Nucleus accumbens (tissue), 56 donors: ENCODE results near the gene KIF24.
"Not testable (repeated sequence)": the region's sequence is repeated elsewhere in the genome, so short reads cannot be mapped to it uniquely, and the experiment has no call there.

Experiments used
- DNase-seq, 56 donors: peaks; one replicate each; lab custom pipeline; 2025; lab: John Stamatoyannopoulos, UW

The KIF24 gene

DNA sequence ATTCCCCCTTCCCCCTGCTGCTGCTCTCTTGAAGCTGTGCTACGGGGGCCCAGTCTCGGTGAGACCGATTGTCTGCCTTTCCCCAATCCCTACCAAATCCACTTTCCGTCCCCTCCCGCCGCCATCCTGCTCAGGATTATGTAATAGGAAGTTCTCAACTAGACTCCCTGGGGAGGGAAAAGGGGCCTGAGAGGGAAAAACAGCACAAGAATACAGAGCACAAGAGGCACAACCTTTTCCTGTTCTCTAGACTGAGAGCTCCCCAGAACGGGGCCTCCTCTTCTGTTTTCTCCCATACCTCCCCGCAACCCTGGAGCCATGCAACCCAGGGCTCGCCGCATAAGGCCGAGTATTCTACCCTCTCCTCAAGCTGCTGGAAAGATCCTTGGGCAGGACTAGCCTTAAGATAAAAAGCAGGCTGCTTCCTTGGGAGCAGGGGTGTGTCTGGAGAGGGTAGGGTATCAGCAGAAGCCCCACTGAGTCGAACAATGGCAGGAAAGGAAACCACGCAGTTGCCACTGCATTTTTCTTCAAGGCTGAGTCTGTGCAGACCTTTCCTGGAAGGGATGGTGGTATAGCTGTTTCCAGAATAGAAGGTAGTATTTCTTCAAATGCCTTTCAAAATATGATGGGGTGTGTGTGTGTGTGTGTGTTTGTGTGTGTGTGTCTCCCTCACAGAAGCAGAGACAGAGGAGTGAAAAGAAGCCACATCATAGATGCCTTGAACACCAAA lies 34.7 kb upstream of the KIF24 start:
- DNase-seq, result no peak

DNA sequence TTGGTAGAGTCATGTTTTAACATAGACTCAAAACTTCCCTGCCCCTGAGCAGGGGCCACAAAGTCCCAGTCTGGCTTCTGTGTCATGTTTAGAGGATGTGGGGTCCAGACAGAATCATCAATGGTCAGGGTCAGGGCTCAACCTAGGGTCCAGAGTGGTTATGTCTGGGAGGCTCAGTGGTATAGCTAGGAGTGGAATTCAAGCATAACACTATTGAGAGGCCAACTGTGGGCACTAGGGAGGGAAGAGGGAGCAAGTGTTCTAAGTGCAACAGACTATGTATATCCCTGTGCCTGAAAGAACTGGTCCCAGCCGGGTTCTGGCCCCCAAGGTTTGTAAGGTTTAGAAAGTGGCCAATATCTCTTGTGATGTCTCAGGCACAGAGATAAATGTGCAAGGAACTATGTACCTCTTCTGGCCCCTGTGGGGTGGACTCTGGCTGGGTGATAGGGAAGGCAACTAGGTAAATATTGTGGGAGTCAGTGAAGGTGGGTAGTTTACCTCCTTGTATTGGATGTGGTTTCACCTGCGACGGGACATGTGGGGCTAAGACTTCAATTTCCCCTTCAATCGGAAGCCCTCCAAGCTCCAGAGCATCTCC lies 33.6 kb upstream of the KIF24 start:
- no peak for DNase-seq

DNA sequence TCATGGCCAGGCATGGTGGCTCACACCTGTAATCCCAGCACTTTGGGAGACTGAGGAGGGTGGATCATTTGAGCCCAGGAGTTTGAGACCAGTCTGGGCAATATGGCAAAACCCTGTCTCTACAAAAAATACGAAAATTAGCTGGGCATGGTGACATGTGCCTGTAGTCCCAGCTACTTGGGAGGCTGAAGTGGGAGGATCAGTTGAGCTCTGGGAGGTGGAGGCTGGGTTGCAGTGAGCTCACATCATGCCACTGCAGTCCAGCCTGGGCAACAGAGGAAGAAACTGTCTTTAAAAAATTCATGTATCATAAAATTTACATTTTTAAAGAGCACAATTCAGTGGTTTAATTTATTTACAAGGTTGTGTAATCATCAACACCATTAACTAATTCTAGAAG lies 23.9 kb upstream of the KIF24 start:
- not testable (repeated sequence) for DNase-seq

DNA sequence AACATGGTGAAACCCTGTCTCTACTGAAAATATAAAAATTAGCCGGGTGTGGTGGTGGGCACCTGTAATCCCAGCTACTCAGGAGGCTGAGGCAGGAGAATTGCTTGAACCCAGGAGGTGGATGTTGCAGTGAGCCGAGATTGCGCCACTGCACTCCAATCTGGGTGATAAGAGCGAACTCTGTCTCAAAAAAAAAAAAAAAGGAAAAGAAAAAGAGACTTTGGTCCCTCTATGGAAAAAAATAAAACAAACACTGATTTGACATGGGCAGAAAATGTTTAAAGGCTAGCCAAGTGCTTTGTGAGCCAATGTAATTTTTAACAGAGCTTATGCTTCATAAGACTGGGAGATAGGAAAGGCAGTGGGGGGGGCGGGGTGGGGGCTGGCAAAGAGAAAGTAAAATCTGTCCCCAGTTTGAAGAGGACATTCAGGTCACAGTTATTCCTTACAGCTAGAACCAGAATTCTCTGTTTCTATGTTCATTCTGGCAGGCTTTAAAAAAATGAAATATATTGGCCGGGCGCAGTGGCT lies 23.1 kb upstream of the KIF24 start:
- DNase-seq, result not testable (repeated sequence)

DNA sequence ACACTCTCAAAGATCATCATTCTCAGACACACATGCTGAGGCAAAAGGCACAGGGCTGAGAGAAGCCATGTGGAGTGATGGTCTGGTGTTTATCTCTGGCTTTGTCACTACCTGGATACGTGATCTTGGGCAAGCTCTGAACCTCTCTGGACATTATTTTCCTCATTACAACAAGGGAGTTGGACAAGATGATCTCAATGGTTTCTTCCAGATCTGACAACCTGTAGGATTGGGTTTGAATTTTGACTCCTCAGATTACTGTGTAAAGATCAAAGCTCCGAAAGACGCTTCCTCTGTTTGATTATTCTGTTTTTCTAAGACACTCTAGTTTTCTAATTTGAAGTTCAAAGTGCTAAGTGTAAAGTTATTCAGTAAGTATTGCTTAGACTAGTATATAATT lies 20.3 kb upstream of the KIF24 start:
- no peak for DNase-seq

DNA sequence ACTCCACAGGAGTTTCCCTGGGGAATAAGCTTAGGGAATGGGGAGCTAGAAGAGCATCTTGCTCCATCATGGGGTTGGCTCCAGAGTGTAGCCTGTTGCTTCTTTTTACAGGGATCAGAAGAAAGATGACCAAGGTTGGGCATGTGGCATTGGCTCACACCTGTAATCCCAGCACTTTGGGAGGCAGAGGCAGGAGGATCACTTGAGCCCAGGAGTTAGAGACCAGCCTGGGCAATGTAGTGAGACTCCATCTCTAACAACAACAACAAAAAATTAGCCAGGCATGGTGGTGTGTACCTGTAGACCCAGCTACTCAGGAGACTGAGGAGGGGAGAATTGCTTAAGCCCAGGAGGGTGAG lies 18.7 kb upstream of the KIF24 start:
- DNase-seq, result no peak

DNA sequence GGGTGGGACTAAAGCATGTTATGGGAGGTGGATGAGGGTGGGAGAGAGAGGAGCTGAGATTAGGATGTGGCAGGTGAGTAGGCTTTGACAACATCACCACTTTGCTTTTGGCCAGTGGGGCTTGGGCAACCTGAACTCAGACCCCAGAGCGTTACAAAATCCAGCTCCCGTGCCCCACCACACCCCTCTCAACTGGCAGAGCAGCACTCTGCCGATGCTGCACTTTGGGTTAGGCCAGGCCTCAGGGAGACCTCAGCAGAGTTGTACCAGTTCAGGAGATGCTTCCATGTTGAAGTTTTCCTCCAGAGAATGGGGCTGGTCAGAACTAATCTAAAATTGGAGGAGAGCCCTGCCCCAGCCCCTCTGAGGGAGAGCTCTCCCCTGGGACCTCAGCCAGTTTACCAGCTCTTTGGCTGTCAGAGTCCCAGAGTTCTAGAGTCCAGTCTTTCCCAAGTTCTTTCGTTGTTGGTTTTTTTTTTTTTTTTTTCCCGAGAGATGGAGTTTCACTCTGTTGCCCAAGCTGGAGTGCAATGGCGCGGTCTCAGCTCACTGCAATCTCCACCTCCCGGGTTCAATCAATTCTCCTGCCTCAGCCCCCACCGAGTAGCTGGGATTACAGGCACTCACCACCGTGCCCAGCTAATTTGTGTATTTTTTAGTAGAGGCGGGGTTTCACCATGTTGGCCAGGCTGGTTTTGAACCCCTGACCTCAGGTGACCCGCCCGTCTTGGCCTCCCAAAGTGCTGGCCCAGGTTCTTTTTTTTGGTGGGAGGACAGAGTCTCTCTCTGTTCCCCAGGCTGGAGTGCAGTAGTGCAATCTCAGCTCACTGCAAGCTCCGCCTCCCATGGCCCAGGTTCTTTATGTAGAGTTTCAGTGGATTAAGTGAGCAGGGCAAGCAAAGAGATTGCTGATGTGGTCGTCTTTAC lies 18.1 kb upstream of the KIF24 start:
- peak in 2 of 56 donors; percentile 14 to 17 for DNase-seq

DNA sequence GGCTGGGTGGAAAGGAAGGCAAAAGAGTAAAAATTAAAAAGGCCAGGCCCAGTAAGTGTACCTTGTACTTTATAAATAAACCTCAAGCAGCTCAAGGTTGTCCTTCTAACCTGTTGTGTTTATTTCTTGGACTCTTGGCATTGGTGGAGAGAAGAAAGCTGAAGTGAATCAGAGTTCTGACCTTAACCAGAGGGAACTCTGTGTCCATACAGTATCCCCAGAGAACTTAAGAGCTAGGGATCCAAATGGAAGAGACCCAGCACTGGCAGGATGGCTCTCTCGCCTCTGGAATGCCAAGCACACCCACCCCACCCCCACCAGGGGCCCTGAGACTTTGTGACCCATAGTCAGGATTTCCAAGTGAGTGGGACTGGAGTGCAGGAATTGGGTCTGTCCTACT lies 14.5 kb upstream of the KIF24 start:
- DNase-seq, result no peak

DNA sequence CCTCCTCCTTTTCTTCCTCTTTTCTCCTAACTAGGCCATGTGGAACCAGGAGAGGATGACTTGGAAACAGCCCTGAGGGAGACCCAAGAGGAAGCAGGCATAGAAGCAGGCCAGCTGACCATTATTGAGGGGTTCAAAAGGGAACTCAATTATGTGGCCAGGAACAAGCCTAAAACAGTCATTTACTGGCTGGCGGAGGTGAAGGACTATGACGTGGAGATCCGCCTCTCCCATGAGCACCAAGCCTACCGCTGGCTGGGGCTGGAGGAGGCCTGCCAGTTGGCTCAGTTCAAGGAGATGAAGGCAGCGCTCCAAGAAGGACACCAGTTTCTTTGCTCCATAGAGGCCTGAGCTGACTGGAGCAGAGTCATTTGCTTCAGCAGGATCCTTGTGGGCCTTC lies 14.0 kb upstream of the KIF24 start:
- peak in 48 of 56 donors; percentile 17 to 90 (median 51) for DNase-seq

DNA sequence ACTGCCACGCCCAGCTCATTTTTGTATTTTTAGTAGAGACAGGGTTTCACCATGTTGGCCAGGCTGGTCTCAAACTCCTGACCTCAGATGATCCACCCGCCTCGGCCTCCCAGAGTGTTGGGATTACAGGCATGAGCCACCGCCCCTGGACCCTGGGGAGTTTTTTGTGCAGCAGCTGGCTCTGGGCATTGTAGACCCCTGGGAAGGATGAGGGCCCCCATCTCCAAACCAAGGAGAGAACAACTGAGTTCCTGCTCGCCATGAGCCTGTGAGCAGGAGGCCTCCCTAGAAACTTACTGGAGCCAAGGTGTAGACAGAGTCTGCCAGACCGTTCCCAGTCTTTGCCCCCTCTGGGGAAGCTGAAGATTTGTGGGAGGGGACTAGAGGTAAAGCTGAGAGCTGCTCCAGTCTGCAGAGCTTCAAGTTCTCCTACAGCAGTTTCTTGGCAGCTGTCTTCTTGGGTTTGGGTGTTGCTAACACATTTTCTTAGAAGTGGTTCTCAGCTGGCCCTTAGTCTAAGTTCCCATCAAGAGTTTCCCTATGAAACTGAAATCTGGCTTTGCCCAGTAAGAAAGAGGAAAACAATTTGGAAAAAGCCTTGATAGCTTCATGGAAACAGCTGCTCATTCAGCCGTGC lies 12.7 kb upstream of the KIF24 start:
- DNase-seq, result no peak

DNA sequence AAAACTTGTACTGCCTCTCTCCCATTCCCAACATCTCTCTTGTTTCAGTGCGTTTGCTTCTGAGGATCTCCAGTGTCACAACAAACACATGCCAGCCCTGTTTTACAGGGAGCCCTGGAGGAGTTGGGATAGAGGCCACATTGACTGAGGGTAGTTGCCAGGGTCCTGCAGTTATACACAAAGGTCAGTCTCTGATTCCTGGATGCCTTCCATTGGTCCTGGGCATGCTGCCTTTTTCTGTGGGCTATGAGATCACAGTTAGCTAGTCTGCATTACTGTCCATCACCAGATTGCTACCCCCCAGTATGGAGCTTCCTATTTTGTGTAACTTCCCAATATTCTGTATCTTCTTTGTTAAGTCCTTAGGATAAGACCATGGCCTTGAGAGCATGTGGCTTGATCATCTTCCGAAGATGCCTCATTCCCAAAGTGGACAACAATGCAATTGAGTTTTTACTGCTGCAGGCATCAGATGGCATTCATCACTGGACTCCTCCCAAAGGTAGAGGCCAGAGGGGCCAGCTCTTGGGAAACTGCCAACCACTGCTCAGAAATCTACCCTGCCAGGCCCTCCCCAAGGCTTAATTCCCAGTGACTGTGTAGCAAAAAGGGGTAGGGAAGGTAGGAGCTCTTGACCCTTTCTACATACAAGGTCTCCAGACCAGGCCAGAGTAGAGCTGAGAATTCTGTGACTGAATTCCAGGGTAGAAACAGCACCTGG lies 9.8 kb upstream of the KIF24 start:
- DNase-seq, result peak in 39 of 56 donors; percentile 17 to 77 (median 43)

DNA sequence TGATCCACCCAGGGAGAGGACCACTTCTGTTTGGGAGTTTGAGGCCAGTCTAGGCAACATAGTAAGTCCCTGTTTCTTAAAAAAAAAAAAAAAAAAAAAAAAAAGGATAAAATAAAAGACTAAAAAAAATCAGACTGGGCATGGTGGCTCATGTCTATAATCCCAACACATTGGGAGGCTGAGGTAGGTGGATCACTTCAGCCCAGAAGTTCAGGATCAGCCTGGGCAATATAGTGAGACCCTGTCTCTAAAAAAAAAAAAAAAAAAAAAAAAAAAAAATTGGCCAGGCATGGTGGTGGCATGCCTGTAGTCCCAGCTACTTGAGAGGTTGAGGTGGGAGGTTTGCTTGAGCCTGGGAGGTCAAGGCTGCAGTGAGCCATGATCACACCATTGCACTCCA lies 9.0 kb upstream of the KIF24 start:
- not testable (repeated sequence) for DNase-seq

DNA sequence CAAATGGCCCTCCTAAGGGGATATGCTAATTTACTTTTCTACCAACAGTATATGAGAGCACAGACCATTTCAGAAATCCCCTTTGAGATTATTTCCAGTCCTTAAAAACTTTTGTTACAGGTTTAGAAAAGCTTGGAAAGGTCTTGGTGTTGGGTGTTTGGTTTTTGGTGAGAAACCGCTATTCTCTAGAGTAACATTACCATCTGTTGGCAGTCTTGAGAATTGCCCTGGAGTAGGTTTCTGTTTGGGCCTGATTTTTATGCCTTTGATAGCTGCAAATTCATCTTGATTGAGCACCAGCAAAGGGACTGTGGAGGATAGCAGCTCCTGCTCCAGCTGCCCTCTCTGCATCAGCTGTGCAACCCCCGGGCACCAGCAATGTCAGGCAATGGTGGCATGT lies 8.3 kb upstream of the KIF24 start:
- DNase-seq, result no peak

DNA sequence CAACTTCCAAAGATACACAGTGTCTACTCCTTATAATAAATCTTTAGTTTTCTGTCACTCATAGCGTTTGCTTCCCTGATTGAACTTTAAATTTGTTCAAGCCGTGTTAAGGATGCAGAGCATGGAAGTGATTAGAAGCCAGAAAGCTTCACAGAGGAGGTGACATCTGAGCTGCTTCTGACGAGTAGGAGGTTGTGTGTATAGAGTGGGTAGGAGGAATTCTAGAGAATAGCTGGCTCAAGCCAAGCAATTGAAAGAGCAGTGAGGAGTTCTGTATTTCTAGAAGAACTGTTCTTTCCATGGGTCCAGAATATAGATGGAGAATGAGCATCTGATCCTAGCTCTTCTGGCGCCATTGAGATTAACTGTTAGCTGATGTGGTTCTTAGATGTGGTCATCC lies 6.3 kb upstream of the KIF24 start:
- no peak for DNase-seq

DNA sequence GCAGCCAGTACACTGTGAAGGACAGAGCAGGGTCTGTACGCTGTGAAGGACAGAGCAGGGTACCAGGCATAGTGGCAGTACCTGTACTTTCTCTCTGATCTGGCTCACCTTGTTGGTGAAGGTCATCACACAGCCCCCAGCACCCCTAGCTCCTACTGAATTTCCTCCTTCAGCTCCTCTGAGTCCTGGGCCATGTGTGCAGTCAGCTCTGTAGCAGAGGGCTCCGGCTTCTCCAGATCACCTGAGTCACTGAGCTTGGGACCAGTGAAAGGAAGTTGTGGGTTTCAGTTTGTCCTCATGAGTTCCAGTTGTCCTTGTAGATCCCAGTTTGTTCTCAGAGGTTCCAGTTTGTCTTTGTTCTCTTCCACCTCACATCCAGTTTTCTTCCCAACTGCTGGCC lies 5.8 kb upstream of the KIF24 start:
- peak in 5 of 56 donors; percentile 27 to 69 (median 42) for DNase-seq

DNA sequence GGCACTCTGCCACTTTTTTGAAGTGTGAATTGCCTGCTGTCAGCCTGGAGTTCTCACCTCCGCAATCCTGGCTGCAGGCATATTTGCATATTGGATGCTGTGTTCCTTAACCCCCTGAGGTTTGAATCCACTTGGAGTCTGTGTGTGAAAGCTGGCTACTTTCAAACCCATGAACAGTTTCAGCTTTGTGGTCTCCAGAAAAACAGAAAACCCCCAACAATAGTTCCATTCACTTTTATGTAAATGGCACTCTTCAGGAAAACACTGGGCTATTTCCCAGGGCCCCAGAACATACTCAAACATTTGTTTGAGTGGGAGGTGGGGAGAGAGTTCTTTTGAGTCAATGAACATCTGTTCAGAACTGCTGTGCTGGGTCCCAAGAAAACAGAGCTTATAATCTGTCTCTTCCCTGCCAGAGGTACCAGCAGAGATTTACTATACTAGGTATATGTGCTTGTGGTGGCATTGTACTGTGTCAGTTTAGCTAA lies 5.3 kb upstream of the KIF24 start:
- DNase-seq, result peak in 50 of 56 donors; percentile 15 to 87 (median 66)

DNA sequence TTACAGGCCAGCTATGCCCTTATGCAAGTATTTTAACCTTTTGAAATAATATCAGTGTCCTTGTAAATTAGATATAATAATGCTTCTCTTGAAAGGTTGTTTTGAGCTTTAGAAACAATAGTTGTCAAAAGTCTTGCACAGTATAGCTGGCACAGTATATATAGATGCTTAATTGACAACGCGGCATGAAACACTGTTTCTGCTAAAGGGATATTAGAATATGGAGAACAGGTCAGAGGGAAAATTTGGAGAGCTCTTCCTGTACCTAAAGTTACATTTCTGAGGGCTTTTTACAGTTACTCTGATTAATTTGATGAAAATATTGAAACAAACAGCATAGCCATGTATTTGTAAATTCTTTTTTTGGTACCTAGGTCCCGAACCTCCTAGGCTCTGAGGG lies 4.8 kb upstream of the KIF24 start:
- DNase-seq, result no peak

DNA sequence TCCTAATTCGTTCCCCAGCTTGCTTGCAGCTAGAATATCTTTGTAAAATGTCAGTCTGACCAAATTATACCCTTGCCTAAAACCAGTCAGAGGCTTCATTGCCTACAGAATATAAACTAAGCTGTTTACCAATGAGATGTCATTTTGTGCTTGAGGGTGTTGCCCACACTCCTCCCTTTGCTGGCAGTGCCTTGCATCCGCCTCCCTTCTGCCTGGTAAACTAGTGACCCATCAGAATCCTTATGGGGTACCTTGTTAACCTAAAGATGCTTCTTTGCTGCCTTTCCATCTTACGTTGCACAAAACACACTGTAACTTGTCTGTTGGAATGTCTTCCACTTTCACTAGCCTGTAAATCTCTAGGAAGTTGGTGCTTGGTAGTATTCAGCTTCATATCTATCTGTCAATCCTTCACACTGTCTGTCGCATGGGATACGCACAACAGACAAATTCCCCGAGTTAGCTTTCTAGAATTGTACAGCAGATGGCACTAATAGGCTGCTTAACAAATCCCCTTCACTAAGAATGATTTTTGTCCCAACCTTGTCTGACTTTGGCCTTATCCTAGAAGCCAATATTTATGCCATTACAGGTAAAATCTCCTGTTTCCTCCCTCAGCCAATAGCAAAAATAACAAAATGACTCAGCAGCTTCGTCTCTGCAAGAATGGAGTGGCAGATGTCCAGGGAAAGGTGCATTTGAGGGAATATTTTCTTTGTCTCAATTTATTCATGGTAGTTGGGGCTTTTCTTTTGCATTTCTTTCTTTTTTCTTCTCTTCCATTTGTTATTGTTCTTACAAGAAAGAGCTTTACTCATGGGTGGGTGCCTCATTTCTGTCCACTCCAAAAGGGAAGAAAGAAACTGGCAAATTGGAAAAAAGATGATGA lies 3.3 kb upstream of the KIF24 start:
- DNase-seq, result peak in 17 of 56 donors; percentile 3 to 48 (median 16)

DNA sequence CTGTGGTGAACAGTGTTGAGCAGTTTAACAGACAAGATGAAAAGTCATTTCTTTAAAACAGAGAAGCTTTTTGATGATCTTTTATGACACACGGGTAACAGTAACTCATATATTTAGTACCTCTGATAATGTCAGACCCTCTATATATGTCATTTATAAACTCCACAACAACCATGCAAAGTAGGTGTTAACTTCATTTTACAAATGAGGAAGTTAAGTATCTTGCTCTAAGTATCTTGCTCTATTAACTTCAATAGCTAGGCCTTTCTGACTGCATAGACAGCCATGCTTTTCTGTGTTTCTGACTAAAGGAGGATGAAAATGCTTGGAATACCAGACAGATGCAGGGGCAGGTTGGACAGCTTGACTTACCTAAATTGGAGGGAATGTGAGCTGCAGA lies 2.1 kb upstream of the KIF24 start:
- DNase-seq, result no peak
